Stimulated activated CD8-positive, alpha-beta memory T cell treated with anti-CD3 and anti-CD28 coated beads, Interleukin-12 subunit alpha, Interleukin-12 subunit beta, amount 100 ng/mL, for 4 hours (primary cell): ENCODE data around the gene ZGPAT.

ENCODE experiments used
- DNase-seq: peaks from one replicate; pipeline ENCODE4 v3.0.0-alpha.2; 2020; ENCODE audit warnings: low read depth

The ZGPAT gene

GRCh38 chr20:63782521-63782971 is 74.7 kb downstream of the ZGPAT start:
- DNase-seq: no peak

GRCh38 chr20:63783970-63784369 is 76.1 kb downstream of the ZGPAT start:
- no peak for DNase-seq

- no peak for DNase-seq
Measured at GRCh38 chr20:63785691-63786131, 77.9 kb downstream of the ZGPAT start.
